GM12872 (cell line): ENCODE data around the gene PLEKHA4.

Source experiments
- CTCF ChIP-seq: IDR thresholded peaks from 3 replicates; pipeline ENCODE4 v1.5.1; 2011; ENCODE audit warnings: low read depth, mild to moderate bottlenecking, low read length, moderate library complexity; ENCODE audit not compliant: insufficient read depth

PLEKHA4 gene

DNA sequence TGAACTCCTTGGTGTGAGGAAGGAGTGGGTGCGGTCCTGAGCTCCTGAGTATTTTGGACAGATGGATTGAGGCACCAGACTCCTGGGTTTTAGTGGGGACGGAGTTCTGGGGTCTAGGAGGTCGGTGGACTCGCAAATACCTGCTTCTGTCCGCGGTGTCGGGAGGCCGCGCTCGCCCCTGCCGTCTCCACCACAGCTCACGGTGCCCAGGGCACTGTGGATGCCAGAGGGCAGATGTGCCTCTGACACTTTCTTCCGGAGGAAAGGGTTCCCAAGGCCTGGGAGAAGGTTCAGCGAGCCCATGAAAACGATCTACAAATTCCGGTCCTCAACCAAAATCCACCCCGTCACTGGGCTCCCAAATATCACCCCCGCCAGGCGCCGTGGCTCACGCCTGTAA, 26.8 kb upstream of the PLEKHA4 start:
- TF ChIP-seq CTCF, result no peak

GRCh38 chr19:48890551-48890950, 22.1 kb upstream of the PLEKHA4 start:
- no peak for TF ChIP-seq CTCF

GRCh38 chr19:48887861-48888612, 19.6 kb upstream of the PLEKHA4 start:
- TF ChIP-seq CTCF, result no peak

GRCh38 chr19:48883726-48884125, 15.3 kb upstream of the PLEKHA4 start:
- no peak for TF ChIP-seq CTCF

- no peak for TF ChIP-seq CTCF
Observed at GRCh38 chr19:48881741-48882657, 13.6 kb upstream of the PLEKHA4 start.

DNA sequence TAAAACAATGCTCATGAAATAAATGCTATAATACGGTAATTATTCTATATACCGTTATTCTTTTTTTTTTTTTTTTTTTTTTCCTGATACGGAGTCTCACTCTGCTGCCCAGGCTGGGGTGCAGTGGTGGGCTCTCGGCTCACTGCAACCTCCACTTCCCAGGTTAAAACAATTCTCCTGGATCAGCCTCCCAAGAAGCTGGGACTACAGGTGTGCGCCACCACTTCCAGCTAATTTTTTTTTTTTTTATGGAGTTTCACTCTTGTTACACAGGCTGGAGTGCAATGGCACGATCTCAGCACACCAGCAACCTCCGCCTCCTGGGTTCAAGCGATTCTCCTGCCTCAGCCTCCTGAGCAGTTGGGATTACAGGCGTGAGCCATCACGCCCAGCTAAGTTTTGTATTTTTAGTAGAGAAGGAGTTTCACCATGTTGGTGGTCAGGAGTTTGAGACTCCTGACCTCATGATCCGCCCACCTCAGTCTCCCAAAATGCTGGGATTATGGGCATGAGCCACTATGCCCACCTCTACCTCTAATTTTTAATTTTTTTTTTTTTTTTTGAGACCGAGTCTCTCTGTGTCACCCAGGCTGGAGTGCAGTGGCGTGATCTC, 10.7 kb upstream of the PLEKHA4 start:
- TF ChIP-seq CTCF, result no peak
